K562 (cell line): Measurements from ENCODE around the gene MDC1. TPM values are rescaled to one million over a fixed set of nuclear protein-coding genes. Genes with fewer than 3 reads are reported as not detected.
A peak's percentile ranks its signal among the peaks of the same experiment; 100 is the strongest.

Source experiments
- BCOR ChIP-seq: fragments of 450-650 bp; IDR thresholded peaks from 2 replicates; pipeline ENCODE4 v1.6.1; 2016
- CC2D1A ChIP-seq: fragments of 450-650 bp; IDR thresholded peaks from 2 replicates; pipeline ENCODE4 v1.6.1; 2017; ENCODE audit warnings: mild to moderate bottlenecking
- COPS2 ChIP-seq: fragments of 450-650 bp; conservative IDR thresholded peaks from 2 replicates; pipeline ENCODE4 v1.6.1; 2016; ENCODE audit warnings: mild to moderate bottlenecking, moderate library complexity
- CREB1 ChIP-seq, 2 experiments: sonication (generic) in 1 of 2; formaldehyde crosslinking in 1 of 2; IDR thresholded peaks; 2 replicates each; pipeline versions ENCODE4 v1.6.1 to v1.8.0; 2012 to 2022; ENCODE audit warnings: inconsistent platforms in 1 of 2, mild to moderate bottlenecking in 1 of 2, missing genetic modification reagents in 1 of 2, moderate library complexity in 1 of 2
- CREB3 ChIP-seq: fragments of 450-650 bp; conservative IDR thresholded peaks from 2 replicates; pipeline ENCODE4 v1.6.1; 2016; ENCODE audit warnings: missing genetic modification characterization, low read depth, mild to moderate bottlenecking, missing compliant biosample characterization, moderate library complexity
- HIVEP1 ChIP-seq: fragments of 250-450 bp; sonication (Bioruptor Pico); IDR thresholded peaks from 2 replicates; pipeline ENCODE4 v1.4.0; 2020; ENCODE audit warnings: mild to moderate bottlenecking
- HNRNPLL ChIP-seq: fragments of 200-400 bp; formaldehyde crosslinking; IDR thresholded peaks from 2 replicates; pipeline ENCODE4 v1.6.1; 2017; ENCODE audit warnings: low read length, low read depth, mild to moderate bottlenecking; ENCODE audit not compliant: poor library complexity, severe bottlenecking
- MCM5 ChIP-seq: fragments of 450-650 bp; IDR thresholded peaks from 2 replicates; pipeline ENCODE4 v1.6.1; 2016; ENCODE audit warnings: low read depth
- MEF2D ChIP-seq: conservative IDR thresholded peaks from 2 replicates; pipeline ENCODE4 v1.6.1; 2016; ENCODE audit warnings: low read depth, missing genetic modification characterization, missing compliant biosample characterization
- NONO ChIP-seq, 2 experiments: fragments of 200-400 bp in 1 of 2; fragments of 450-650 bp in 1 of 2; formaldehyde crosslinking in 1 of 2; IDR thresholded peaks; 2 replicates each; pipeline ENCODE4 v1.6.1; 2017; ENCODE audit warnings: low read depth in 2 of 2, mild to moderate bottlenecking in 2 of 2, moderate library complexity in 2 of 2, low read length in 1 of 2
- NR2F6 ChIP-seq: fragments of 450-650 bp; formaldehyde crosslinking; IDR thresholded peaks from 2 replicates; pipeline ENCODE4 v1.4.0; 2020; ENCODE audit warnings: mild to moderate bottlenecking
- PHF8 ChIP-seq: fragments of 200-600 bp; sonication (generic); IDR thresholded peaks from 2 replicates; pipeline ENCODE4 v1.6.1; 2012; ENCODE audit warnings: mixed run types, mild to moderate bottlenecking, inconsistent platforms, low read length, moderate library complexity, borderline replicate concordance
- RBFOX2 ChIP-seq: fragments of 200-400 bp; formaldehyde crosslinking; IDR thresholded peaks from 2 replicates; pipeline ENCODE4 v1.6.1; 2017; ENCODE audit warnings: low read depth, mild to moderate bottlenecking, low read length, moderate library complexity
- SAFB2 ChIP-seq: fragments of 200-400 bp; formaldehyde crosslinking; IDR thresholded peaks from 2 replicates; pipeline ENCODE4 v1.6.1; 2018; ENCODE audit warnings: borderline replicate concordance, low read length, low read depth, moderate library complexity; ENCODE audit not compliant: severe bottlenecking
- SLC30A9 ChIP-seq: fragments of 250-450 bp; sonication (Bioruptor Pico); IDR thresholded peaks from 2 replicates; pipeline ENCODE4 v1.8.0; 2022; ENCODE audit warnings: mild to moderate bottlenecking, moderate library complexity
- SNRNP70 ChIP-seq: fragments of 200-400 bp; formaldehyde crosslinking; optimal IDR thresholded peaks from 2 replicates; pipeline ENCODE3; 2017; ENCODE audit warnings: low read depth, low read length
- SPI1 ChIP-seq: IDR thresholded peaks from 2 replicates; pipeline ENCODE4 v1.6.1; 2011; ENCODE audit warnings: low read depth, low read length, control low read depth, borderline replicate concordance
- SRSF1 ChIP-seq: fragments of 200-400 bp; formaldehyde crosslinking; IDR thresholded peaks from 2 replicates; pipeline ENCODE4 v1.6.1; 2017; ENCODE audit warnings: mild to moderate bottlenecking, low read depth, low read length, moderate library complexity
- SRSF3 ChIP-seq: fragments of 200-400 bp; formaldehyde crosslinking; IDR thresholded peaks from 2 replicates; pipeline ENCODE4 v1.6.1; 2016; ENCODE audit warnings: mild to moderate bottlenecking, low read length, moderate library complexity; ENCODE audit not compliant: insufficient read depth
- TCF7L2 ChIP-seq: fragments of 150-350 bp; IDR thresholded peaks from 2 replicates; pipeline ENCODE4 v1.6.1; 2016; ENCODE audit warnings: low read depth, mild to moderate bottlenecking, low read length, moderate library complexity
- ZFX ChIP-seq: sonication (generic); formaldehyde crosslinking; IDR thresholded peaks from 2 replicates; pipeline ENCODE4 v1.8.0; 2022; ENCODE audit warnings: mild to moderate bottlenecking, missing genetic modification reagents, moderate library complexity
- ZNF217 ChIP-seq: sonication (generic); formaldehyde crosslinking; IDR thresholded peaks from 2 replicates; pipeline ENCODE4 v1.8.0; 2022; ENCODE audit warnings: mild to moderate bottlenecking, missing genetic modification reagents
- ZNF507 ChIP-seq: conservative IDR thresholded peaks from 2 replicates; pipeline ENCODE4 v1.6.1; 2017; ENCODE audit warnings: missing genetic modification characterization, missing compliant biosample characterization
- ZNF583 ChIP-seq: fragments of 250-450 bp; sonication (Bioruptor Pico); IDR thresholded peaks from 2 replicates; pipeline ENCODE4 v1.4.0; 2020
- ZNF695 ChIP-seq: fragments of 450-650 bp; formaldehyde crosslinking; IDR thresholded peaks from 2 replicates; pipeline ENCODE4 v1.4.0; 2020; ENCODE audit warnings: mild to moderate bottlenecking, moderate library complexity
- polyA plus RNA-seq, 8 experiments: library from polyadenylated mRNA; depleted of rRNA in 4 of 8; stranded (reverse) in 5 of 8; unstranded in 3 of 8; fragments of >200 nt; fragmentation: Nextera tagmentation in 2 of 8; fragmentation: Illumina TruSeq in 1 of 8; extraction: Ambion mirVana in 2 of 8; extraction: Trizol in 1 of 8; gene quantifications; 2 replicates each; pipeline versions ENCODE4 v1.2.1 to v1.2.3, GENCODE V29; 2011 to 2014; ENCODE audit warnings: inconsistent platforms in 1 of 8, missing spikeins in 1 of 8
- total RNA-seq, 7 experiments: library from RNA; depleted of rRNA in 6 of 7; stranded (reverse); fragments of >200 nt in 6 of 7; fragmentation: Illumina TruSeq in 2 of 7; extraction: Trizol in 2 of 7; gene quantifications; 2 replicates each; pipeline versions ENCODE4 v1.2.1 to v1.2.3, GENCODE V29; 2011 to 2021; ENCODE audit warnings: low replicate concordance in 1 of 7
- TF ChIP-seq, protein P1 (sequence below): sonication (generic); formaldehyde crosslinking; IDR thresholded peaks from 2 replicates; pipeline ENCODE4 v1.8.0; 2022; ENCODE audit warnings: mild to moderate bottlenecking, low read depth, missing genetic modification reagents
- TF ChIP-seq, protein P2 (sequence below): fragments of 450-650 bp; formaldehyde crosslinking; IDR thresholded peaks from 2 replicates; pipeline ENCODE4 v1.4.0; 2020; ENCODE audit warnings: mild to moderate bottlenecking, mixed read lengths

Gene MDC1
- total and polyA plus RNA-seq, 9 of the 15 experiments (the other 6 are each of a cell fraction or from before 2014, with no cell fraction given) = 8.2 to 114 (median 20.0) TPM

- peak; percentile 92 for TF ChIP-seq RBFOX2
- peak; percentile 95 for TF ChIP-seq CC2D1A
- TF ChIP-seq NONO (IDR thresholded peaks at IDR 0.05; ENCODE audit: low read depth in 2 of 2, low read length in 1 of 2) = no peak; a peak in 1 of 4 replicates
- no peak for TF ChIP-seq NR2F6
- TF ChIP-seq ZNF583 (CRISPR knock-in tag) = no peak
- no peak for TF ChIP-seq SLC30A9 (CRISPR knock-in tag)
- TF ChIP-seq MCM5 = no peak
- TF ChIP-seq, protein P1, sequence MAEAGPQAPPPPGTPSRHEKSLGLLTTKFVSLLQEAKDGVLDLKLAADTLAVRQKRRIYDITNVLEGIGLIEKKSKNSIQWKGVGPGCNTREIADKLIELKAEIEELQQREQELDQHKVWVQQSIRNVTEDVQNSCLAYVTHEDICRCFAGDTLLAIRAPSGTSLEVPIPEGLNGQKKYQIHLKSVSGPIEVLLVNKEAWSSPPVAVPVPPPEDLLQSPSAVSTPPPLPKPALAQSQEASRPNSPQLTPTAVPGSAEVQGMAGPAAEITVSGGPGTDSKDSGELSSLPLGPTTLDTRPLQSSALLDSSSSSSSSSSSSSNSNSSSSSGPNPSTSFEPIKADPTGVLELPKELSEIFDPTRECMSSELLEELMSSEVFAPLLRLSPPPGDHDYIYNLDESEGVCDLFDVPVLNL (CRISPR knock-in tag) = peak; percentile 95
- TF ChIP-seq MEF2D (tag) = peak; percentile 44; the same call in 1 of the 2 replicates
- TF ChIP-seq SRSF3 = no peak
- TF ChIP-seq, protein P2, sequence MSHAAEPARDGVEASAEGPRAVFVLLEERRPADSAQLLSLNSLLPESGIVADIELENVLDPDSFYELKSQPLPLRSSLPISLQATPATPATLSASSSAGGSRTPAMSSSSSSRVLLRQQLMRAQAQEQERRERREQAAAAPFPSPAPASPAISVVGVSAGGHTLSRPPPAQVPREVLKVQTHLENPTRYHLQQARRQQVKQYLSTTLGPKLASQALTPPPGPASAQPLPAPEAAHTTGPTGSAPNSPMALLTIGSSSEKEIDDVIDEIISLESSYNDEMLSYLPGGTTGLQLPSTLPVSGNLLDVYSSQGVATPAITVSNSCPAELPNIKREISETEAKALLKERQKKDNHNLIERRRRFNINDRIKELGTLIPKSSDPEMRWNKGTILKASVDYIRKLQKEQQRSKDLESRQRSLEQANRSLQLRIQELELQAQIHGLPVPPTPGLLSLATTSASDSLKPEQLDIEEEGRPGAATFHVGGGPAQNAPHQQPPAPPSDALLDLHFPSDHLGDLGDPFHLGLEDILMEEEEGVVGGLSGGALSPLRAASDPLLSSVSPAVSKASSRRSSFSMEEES (CRISPR knock-in tag) = no peak
- TF ChIP-seq COPS2 = no peak
- no peak for TF ChIP-seq CREB3
- TF ChIP-seq CREB1 (IDR thresholded peaks at IDR 0.05) = peak; percentile 90
- TF ChIP-seq CREB1 (CRISPR knock-in tag; IDR thresholded peaks at IDR 0.05) = peak; percentile 94
- TF ChIP-seq ZNF217 (CRISPR knock-in tag) = no peak
- TF ChIP-seq ZNF695 (CRISPR knock-in tag) = no peak
- TF ChIP-seq TCF7L2 = no peak
- no peak for TF ChIP-seq SNRNP70
- TF ChIP-seq SPI1 = peak; percentile 46; the same call in 1 of the 2 replicates
- no peak for TF ChIP-seq SRSF1
- peak; percentile 9; the same call in 1 of the 2 replicates for TF ChIP-seq BCOR
- no peak for TF ChIP-seq HIVEP1 (CRISPR knock-in tag)
- no peak for TF ChIP-seq ZNF507
- peak; percentile 90 for TF ChIP-seq ZFX (CRISPR knock-in tag)
- TF ChIP-seq HNRNPLL = peak; percentile 75
- peak; percentile 63 for TF ChIP-seq PHF8
- TF ChIP-seq SAFB2 = no peak
Observed at GRCh38 chr6:30717129-30717844, at the start of gene MDC1 (continued).
